B cell (primary cell): ENCODE data around the gene NCOA3.

Experiments
- CTCF ChIP-seq: fragments of 200-600 bp; IDR thresholded peaks from one replicate; pipeline ENCODE4 v1.8.0; 2022; ENCODE audit warnings: antibody characterized with exemption, mild to moderate bottlenecking
- EZH2 ChIP-seq: IDR thresholded peaks from 2 replicates; pipeline ENCODE4 v1.6.1; 2012; ENCODE audit warnings: borderline replicate concordance, low read depth, mild to moderate bottlenecking, moderate library complexity, low read length; ENCODE audit not compliant: insufficient read depth, poor library complexity, severe bottlenecking

DNA sequence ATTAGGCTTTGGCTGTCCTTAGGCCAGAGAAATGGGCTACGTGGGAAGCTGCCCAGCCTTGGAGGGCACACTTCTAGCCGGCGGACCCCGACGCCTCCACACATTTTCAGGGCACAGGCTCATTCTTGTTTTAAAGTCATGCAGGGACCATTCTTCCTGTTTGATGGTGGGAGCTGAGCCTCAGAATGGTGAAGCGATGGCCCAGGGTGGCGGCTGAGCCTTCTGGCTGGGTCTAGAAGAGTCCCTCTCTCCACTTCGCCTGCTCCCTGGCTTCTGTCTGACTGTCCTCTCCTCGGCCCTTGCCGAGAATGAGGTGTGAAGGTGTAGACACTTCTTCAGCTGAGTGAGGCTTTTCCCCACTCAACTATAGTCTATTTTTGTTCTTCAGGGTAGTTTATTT lies 169.2 kb downstream of the NCOA3 start:
- TF ChIP-seq CTCF (no peak), EZH2 (no peak)
